K562 (cell line): ENCODE data around the gene EFCAB9. TPM values are rescaled to one million over a fixed set of nuclear protein-coding genes. Genes with fewer than 3 reads are reported as not detected.

ENCODE experiments used
- ARID3B ChIP-seq: fragments of 250-450 bp; sonication (Bioruptor Pico); IDR thresholded peaks from 2 replicates; pipeline ENCODE4 v1.4.0; 2020; ENCODE audit warnings: borderline replicate concordance
- CBX3 ChIP-seq, 2 experiments: IDR thresholded peaks; 1 replicate in 1 of 2; 2 replicates in 1 of 2; pipeline ENCODE4 v1.6.1; 2012; ENCODE audit warnings: inconsistent platforms in 2 of 2, low read length in 2 of 2, borderline replicate concordance in 1 of 2, control low read depth in 1 of 2
- DDX20 ChIP-seq: fragments of 450-650 bp; IDR thresholded peaks from 2 replicates; pipeline ENCODE4 v1.6.1; 2016; ENCODE audit warnings: missing genetic modification characterization, low read depth, mild to moderate bottlenecking, missing compliant biosample characterization, moderate library complexity
- MYBL2 ChIP-seq, 2 experiments: fragments of 450-650 bp in 1 of 2; sonication (generic) in 1 of 2; formaldehyde crosslinking in 1 of 2; IDR thresholded peaks; 2 replicates each; pipeline versions ENCODE4 v1.6.1 to v1.8.1; 2017 to 2022; ENCODE audit warnings: borderline replicate concordance in 1 of 2, inconsistent platforms in 1 of 2, low read depth in 1 of 2, mild to moderate bottlenecking in 1 of 2, missing genetic modification reagents in 1 of 2, moderate library complexity in 1 of 2
- RBM22 ChIP-seq: fragments of 200-400 bp; formaldehyde crosslinking; IDR thresholded peaks from 2 replicates; pipeline ENCODE4 v1.6.1; 2018; ENCODE audit warnings: low read length, low read depth; ENCODE audit not compliant: poor library complexity, severe bottlenecking
- STAG1 ChIP-seq: sonication (generic); formaldehyde crosslinking; IDR thresholded peaks from 2 replicates; pipeline ENCODE4 v1.5.0; 2020; ENCODE audit warnings: missing genetic modification reagents, borderline replicate concordance
- THAP12 ChIP-seq: fragments of 250-450 bp; sonication (Bioruptor Pico); IDR thresholded peaks from 2 replicates; pipeline ENCODE4 v1.9.0; 2021; ENCODE audit warnings: mild to moderate bottlenecking, inconsistent platforms
- THRAP3 ChIP-seq: fragments of 450-650 bp; IDR thresholded peaks from 2 replicates; pipeline ENCODE4 v1.6.1; 2016; ENCODE audit warnings: mild to moderate bottlenecking, inconsistent platforms, borderline replicate concordance
- USF2 ChIP-seq: sonication (generic); formaldehyde crosslinking; IDR thresholded peaks from 2 replicates; pipeline ENCODE4 v1.5.0; 2020; ENCODE audit warnings: missing genetic modification reagents
- ZNF592 ChIP-seq: fragments of 450-650 bp; IDR thresholded peaks from 2 replicates; pipeline ENCODE4 v1.6.1; 2017; ENCODE audit warnings: antibody characterized with exemption, mild to moderate bottlenecking
- ZNF696 ChIP-seq: fragments of 250-450 bp; sonication (Bioruptor Pico); conservative IDR thresholded peaks from 2 replicates; pipeline ENCODE4 v1.4.0; 2020; ENCODE audit warnings: mild to moderate bottlenecking, moderate library complexity
- ZNF764 ChIP-seq: fragments of 250-450 bp; sonication (Bioruptor Pico); IDR thresholded peaks from 2 replicates; pipeline ENCODE4 v1.4.0; 2020; ENCODE audit warnings: low read depth, mild to moderate bottlenecking, moderate library complexity
- ZNF785 ChIP-seq: fragments of 250-450 bp; sonication (Bioruptor Pico); IDR thresholded peaks from 2 replicates; pipeline ENCODE4 v1.4.0; 2020; ENCODE audit warnings: mild to moderate bottlenecking
- polyA plus RNA-seq, 8 experiments: library from polyadenylated mRNA; depleted of rRNA in 4 of 8; stranded (reverse) in 5 of 8; unstranded in 3 of 8; fragments of >200 nt; fragmentation: Nextera tagmentation in 2 of 8; fragmentation: Illumina TruSeq in 1 of 8; extraction: Ambion mirVana in 2 of 8; extraction: Trizol in 1 of 8; gene quantifications; 2 replicates each; pipeline versions ENCODE4 v1.2.1 to v1.2.3, GENCODE V29; 2011 to 2014; ENCODE audit warnings: inconsistent platforms in 1 of 8, missing spikeins in 1 of 8
- total RNA-seq, 7 experiments: library from RNA; depleted of rRNA in 6 of 7; stranded (reverse); fragments of >200 nt in 6 of 7; fragmentation: Illumina TruSeq in 2 of 7; extraction: Trizol in 2 of 7; gene quantifications; 2 replicates each; pipeline versions ENCODE4 v1.2.1 to v1.2.3, GENCODE V29; 2011 to 2021; ENCODE audit warnings: low replicate concordance in 1 of 7
- TF ChIP-seq, protein P1 (sequence below): fragments of 250-450 bp; sonication (Bioruptor Pico); IDR thresholded peaks from 2 replicates; pipeline ENCODE4 v1.5.0; 2021

The EFCAB9 gene
- total and polyA plus RNA-seq, 9 of the 15 experiments (the other 6 are each of a cell fraction or from before 2014, with no cell fraction given): not detected

GRCh38 chr5:172178301-172178987, 15.5 kb upstream of the EFCAB9 start (continued):
- no peak for TF ChIP-seq DDX20 (tag)
- no peak for TF ChIP-seq ZNF696
- TF ChIP-seq CBX3 (IDR thresholded peaks at IDR 0.05; ENCODE audit: borderline replicate concordance in 1 of 2, low read length in 2 of 2): peak in 1 of 2 experiments; percentile 42; a peak in 1 of 3 replicates
- no peak for TF ChIP-seq ZNF785 (CRISPR knock-in tag)
- TF ChIP-seq THRAP3: no peak
- TF ChIP-seq, protein P1, sequence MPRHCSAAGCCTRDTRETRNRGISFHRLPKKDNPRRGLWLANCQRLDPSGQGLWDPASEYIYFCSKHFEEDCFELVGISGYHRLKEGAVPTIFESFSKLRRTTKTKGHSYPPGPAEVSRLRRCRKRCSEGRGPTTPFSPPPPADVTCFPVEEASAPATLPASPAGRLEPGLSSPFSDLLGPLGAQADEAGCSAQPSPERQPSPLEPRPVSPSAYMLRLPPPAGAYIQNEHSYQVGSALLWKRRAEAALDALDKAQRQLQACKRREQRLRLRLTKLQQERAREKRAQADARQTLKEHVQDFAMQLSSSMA (CRISPR knock-in tag): no peak
- no peak for TF ChIP-seq MYBL2 (IDR thresholded peaks at IDR 0.05; ENCODE audit: low read depth)
- no peak for TF ChIP-seq MYBL2 (CRISPR knock-in tag; IDR thresholded peaks at IDR 0.05; ENCODE audit: borderline replicate concordance)
- TF ChIP-seq ARID3B (CRISPR knock-in tag): no peak
- TF ChIP-seq ZNF764: no peak
- no peak for TF ChIP-seq ZNF592
- TF ChIP-seq THAP12: no peak
- no peak for TF ChIP-seq USF2 (CRISPR knock-in tag)
- TF ChIP-seq RBM22: no peak
- TF ChIP-seq STAG1: no peak
